HFFc6 (cell line): ENCODE data around the gene DOCK3. TPM values are rescaled to one million over a fixed set of nuclear protein-coding genes. Genes with fewer than 3 reads are reported as not detected.
"Not testable (repeated sequence)": the region's sequence is repeated elsewhere in the genome, so short reads cannot be mapped to it uniquely, and the experiment has no call there.

ENCODE experiments used
- DNase-seq: peaks from one replicate; pipeline ENCODE4 v3.0.0-alpha.2; 2018
- H3K27ac Mint-ChIP-seq: 2 replicates; pipeline ENCODE4 v1.8.0; 2020; ENCODE audit warnings: mild to moderate bottlenecking, mixed read lengths
- H3K27me3 Mint-ChIP-seq: 2 replicates; pipeline ENCODE4 v1.8.0; 2021; ENCODE audit warnings: mild to moderate bottlenecking, moderate library complexity, mixed read lengths; ENCODE audit not compliant: insufficient read depth
- H3K36me3 Mint-ChIP-seq: 2 replicates; pipeline ENCODE4 v1.8.0; 2021; ENCODE audit warnings: low read depth, mixed read lengths
- H3K4me1 Mint-ChIP-seq: 2 replicates; pipeline ENCODE4 v1.8.0; 2020; ENCODE audit warnings: low read depth, mixed read lengths
- H3K4me3 Mint-ChIP-seq: 2 replicates; pipeline ENCODE4 v1.8.0; 2020; ENCODE audit warnings: mild to moderate bottlenecking, moderate library complexity, mixed read lengths
- H3K9me3 Mint-ChIP-seq: 2 replicates; pipeline ENCODE4 v1.8.0; 2020; ENCODE audit warnings: mild to moderate bottlenecking, mixed read lengths
- CTCF ChIP-seq: fragments of 200-600 bp; sonication (generic); IDR thresholded peaks from 2 replicates; pipeline ENCODE4 v1.5.0; 2021; ENCODE audit warnings: antibody characterized with exemption, mild to moderate bottlenecking
- total RNA-seq, 6 experiments: library from RNA; stranded (reverse); fragmentation: NEBNext Ultra II Directional; extraction: Animal tissue kit (Norgen Biotek cat#: 25700); gene quantifications; 2 replicates in 1 of 6; 3 replicates in 5 of 6; pipeline ENCODE4 v1.2.3, GENCODE V29; 2021

DOCK3 gene
- total RNA-seq, 6 experiments from 2014 or later = 0.14 to 0.26 (median 0.22) TPM

- Mint-ChIP-seq H3K4me1 (no peaks in the 10 kb centered on the region), H3K9me3 (no peaks in the 10 kb centered on the region), H3K27ac (no peak overlapping the region), H3K36me3 (no peaks in the 10 kb centered on the region), H3K27me3 (no peaks in the 10 kb centered on the region), H3K4me3 (no peak overlapping the region)
- no peak for TF ChIP-seq CTCF
- DNase-seq = no peak
Observed at GRCh38 chr3:51075221-51075775, 400.6 kb downstream of the DOCK3 start.

DNA sequence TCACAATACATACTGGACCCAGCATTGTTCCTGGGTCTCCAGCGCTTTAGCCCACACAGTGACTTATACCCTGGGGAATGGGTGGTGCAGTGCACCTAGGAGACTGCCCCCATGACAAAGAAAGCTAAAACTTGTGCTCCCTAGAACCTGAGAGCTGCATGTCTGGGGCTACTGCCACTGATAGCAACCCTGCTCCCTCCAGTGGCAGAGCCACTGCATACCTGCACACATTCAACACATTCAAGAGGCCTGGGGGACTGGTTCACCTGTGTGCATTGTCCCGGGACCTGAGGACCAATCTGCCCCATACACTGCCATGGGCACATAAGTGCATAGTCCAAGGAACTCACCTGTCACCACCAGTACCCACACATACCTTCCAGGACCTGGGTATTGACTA lies 407.6 kb downstream of the DOCK3 start:
- Mint-ChIP-seq H3K9me3 (peaks cover 29% of the 10 kb centered on the region), H3K4me3 (no peak overlapping the region), H3K27ac (no peak overlapping the region), H3K36me3 (no peaks in the 10 kb centered on the region), H3K27me3 (no peaks in the 10 kb centered on the region; the same call in 1 of the 2 replicates), H3K4me1 (no peaks in the 10 kb centered on the region)
- no peak for DNase-seq
- TF ChIP-seq CTCF = no peak

DNA sequence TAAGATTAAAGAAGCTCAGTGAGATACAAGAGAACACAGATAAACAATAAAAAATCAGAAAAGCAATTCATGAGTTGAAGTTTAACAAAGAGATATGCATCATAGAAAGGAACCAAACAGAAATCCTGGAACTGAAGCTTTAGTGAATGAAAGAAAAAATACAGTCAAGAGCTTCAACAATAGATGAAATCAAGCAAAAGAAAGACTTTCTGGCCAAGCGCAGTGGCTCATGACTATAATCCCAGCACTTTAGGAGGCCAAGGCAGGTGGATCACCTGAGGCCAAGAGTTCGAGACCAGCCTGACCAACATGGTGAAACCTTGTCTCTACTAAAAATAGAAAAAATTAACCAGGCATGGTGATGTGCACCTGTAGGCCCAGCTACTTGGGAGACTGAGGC lies 408.8 kb downstream of the DOCK3 start:
- Mint-ChIP-seq H3K9me3 (peaks cover 29% of the 10 kb centered on the region), H3K4me1 (no peaks in the 10 kb centered on the region), H3K4me3 (no peak overlapping the region)

DNA sequence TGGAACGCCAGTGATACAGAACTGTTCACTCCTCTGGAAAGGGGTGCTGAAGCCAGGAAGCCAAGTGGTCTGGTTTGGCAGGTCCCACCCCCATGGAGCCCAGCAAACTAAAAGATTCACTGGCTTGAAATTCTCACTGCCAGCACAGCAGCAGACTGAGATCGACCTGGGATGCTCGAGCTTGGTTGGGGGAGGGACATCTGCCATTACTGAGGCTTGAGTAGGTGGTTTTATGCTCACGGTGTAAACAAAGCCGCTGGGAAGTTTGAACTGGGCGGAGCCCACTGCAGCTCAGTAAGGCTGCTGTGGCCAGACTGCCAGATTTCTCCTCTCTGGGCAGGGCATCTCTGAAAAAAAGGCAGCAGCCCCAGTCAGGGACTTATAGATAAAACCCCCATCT lies 417.4 kb downstream of the DOCK3 start:
- DNase-seq, H3K4me1 Mint-ChIP-seq, H3K27me3 Mint-ChIP-seq, H3K36me3 Mint-ChIP-seq, H3K4me3 Mint-ChIP-seq, H3K9me3 Mint-ChIP-seq, H3K27ac Mint-ChIP-seq: not testable (repeated sequence)

More for the DNA sequence above, 408.8 kb downstream of the DOCK3 start:
- Mint-ChIP-seq H3K27ac (no peak overlapping the region), H3K27me3 (no peaks in the 10 kb centered on the region; the same call in 1 of the 2 replicates), H3K36me3 (no peaks in the 10 kb centered on the region)
- no peak for DNase-seq
- no peak for TF ChIP-seq CTCF

GRCh38 chr3:51094838-51095237 lies 420.1 kb downstream of the DOCK3 start:
- not testable (repeated sequence) for H3K27me3 Mint-ChIP-seq, H3K27ac Mint-ChIP-seq, H3K9me3 Mint-ChIP-seq, H3K4me1 Mint-ChIP-seq, DNase-seq, H3K4me3 Mint-ChIP-seq, H3K36me3 Mint-ChIP-seq

DNA sequence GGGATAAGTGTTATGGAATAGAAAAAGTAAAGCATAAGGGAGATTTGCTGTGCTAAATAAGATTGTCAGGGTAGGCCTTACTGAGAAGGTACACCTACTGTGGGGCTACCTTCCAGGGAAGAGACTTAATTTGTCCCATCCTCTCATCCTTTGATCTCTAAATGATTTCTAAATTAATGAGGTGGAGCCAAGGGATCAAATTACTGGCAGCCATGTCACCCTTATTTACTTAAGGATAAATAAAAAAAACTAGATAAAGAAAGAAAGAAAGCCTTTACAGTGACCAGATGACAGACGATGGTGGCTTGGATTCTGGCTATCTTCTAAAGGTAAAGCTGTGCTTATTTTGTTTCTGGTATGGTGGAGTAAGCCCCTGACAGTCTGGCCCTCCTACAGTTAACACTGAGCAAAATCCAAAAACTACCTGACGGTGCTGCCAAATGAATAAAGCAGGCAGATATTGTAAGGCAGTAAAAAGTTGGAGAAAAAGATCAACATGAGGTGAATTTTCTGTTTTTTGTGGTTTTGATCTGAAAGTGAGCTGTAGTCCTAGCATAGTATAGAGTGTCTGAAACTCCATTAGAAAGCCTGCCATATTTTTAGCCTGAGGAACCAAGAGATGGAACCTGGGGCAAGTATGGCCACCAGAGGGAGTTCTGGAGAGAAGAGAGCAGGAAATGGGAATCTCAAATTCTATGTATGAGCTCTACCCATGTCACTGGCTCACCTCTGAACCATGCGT lies 425.2 kb downstream of the DOCK3 start:
- no peaks in the 10 kb centered on the region for H3K36me3 Mint-ChIP-seq
- TF ChIP-seq CTCF = peak; percentile 87
- no peaks in the 10 kb centered on the region for H3K4me1 Mint-ChIP-seq
- DNase-seq = peak; percentile 53
- H3K27me3 Mint-ChIP-seq = peaks cover 5% of the 10 kb centered on the region
- H3K27ac Mint-ChIP-seq = no peak overlapping the region
- no peaks in the 10 kb centered on the region for H3K9me3 Mint-ChIP-seq
- H3K4me3 Mint-ChIP-seq = no peak overlapping the region
